A549 (cell line): ENCODE measurements around the gene AP3S2.

Experiments
- CHD2 ChIP-seq: fragments of 150-350 bp; IDR thresholded peaks from 2 replicates; pipeline ENCODE4 v1.6.1; 2014; ENCODE audit warnings: low read length; ENCODE audit not compliant: partially characterized antibody
- HOXA7 ChIP-seq: fragments of 250-450 bp; sonication (Bioruptor Pico); IDR thresholded peaks from 2 replicates; pipeline ENCODE4 v1.5.0; 2020; ENCODE audit warnings: mild to moderate bottlenecking, moderate library complexity
- MAFK ChIP-seq: fragments of 450-650 bp; IDR thresholded peaks from 2 replicates; pipeline ENCODE4 v1.6.1; 2014; ENCODE audit not compliant: partially characterized antibody
- POLR2A ChIP-seq: IDR thresholded peaks from 2 replicates; pipeline ENCODE4 v1.6.1; 2012; ENCODE audit warnings: mild to moderate bottlenecking, low read length
- POLR2AphosphoS2 ChIP-seq: conservative IDR thresholded peaks from 2 replicates; pipeline ENCODE4 v1.6.1; 2012; ENCODE audit warnings: low read length, improper control_type of control experiment, inconsistent platforms
- RARB ChIP-seq: fragments of 250-450 bp; sonication (Bioruptor Pico); IDR thresholded peaks from 2 replicates; pipeline ENCODE4 v1.8.0; 2021; ENCODE audit warnings: mild to moderate bottlenecking, moderate library complexity
- RCOR1 ChIP-seq: fragments of 150-350 bp; IDR thresholded peaks from 2 replicates; pipeline ENCODE4 v1.6.1; 2014; ENCODE audit warnings: antibody characterized with exemption, low read length, low read depth
- TF ChIP-seq, protein P1 (sequence below): fragments of >200 bp; sonication (Bioruptor Twin); formaldehyde crosslinking; IDR thresholded peaks from 3 replicates; pipeline ENCODE4 v1.5.1; 2016
- TF ChIP-seq, protein P2 (sequence below): IDR thresholded peaks from 2 replicates; pipeline ENCODE4 v1.6.1; 2012
- TF ChIP-seq, protein P3 (sequence below): IDR thresholded peaks from 2 replicates; pipeline ENCODE4 v1.6.1; 2012

DNA sequence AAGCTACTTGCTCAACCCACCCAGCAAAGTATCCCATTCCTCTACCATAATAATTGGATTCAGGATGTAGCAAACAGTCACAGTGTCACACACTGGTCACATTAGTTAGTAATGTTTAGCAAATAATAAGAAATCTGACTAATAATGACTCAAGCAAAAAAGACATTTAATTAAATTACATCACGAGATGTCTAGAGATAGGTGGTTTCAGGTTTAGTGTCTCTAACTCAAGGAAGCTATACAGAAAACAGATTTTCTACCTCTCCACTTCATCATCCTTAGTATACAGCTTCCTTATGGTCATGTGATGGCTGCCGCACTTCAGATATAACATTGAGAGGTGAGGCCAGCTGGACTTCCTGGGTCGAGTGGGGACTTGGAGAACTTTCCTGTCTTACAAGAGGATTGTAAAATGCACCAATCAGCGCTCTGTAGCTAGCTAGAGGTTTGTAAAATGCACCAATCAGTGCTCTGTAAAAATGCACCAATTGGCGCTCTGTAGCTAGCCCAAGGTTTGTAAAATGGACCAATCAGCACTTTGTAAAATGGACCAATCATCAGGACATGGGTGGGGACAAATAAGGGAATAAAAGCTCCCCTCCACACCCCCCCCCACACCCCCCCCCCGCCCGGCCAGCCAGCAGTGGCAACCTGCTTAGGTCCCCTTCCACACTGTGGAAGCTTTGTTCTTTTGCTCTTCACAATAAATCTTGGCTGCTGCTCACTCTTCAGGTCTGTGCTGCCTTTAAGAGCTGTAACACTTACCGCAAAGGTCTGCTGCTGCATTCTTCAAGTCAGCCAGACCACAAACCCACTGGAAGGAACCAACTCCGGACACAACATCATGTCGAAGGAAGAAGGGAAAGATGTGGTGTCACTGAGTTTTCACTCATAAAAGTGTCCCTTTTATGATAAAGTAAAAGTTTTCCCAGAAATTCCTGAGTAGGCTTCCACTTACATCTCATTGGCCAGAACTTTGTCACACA, 43.9 kb upstream of the AP3S2 start:
- no peak for TF ChIP-seq POLR2AphosphoS2
- no peak for TF ChIP-seq POLR2A
- no peak for TF ChIP-seq HOXA7 (CRISPR knock-in tag)
- no peak for TF ChIP-seq RARB (CRISPR knock-in tag)
- TF ChIP-seq, protein P1, sequence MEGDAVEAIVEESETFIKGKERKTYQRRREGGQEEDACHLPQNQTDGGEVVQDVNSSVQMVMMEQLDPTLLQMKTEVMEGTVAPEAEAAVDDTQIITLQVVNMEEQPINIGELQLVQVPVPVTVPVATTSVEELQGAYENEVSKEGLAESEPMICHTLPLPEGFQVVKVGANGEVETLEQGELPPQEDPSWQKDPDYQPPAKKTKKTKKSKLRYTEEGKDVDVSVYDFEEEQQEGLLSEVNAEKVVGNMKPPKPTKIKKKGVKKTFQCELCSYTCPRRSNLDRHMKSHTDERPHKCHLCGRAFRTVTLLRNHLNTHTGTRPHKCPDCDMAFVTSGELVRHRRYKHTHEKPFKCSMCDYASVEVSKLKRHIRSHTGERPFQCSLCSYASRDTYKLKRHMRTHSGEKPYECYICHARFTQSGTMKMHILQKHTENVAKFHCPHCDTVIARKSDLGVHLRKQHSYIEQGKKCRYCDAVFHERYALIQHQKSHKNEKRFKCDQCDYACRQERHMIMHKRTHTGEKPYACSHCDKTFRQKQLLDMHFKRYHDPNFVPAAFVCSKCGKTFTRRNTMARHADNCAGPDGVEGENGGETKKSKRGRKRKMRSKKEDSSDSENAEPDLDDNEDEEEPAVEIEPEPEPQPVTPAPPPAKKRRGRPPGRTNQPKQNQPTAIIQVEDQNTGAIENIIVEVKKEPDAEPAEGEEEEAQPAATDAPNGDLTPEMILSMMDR: no peak
- TF ChIP-seq RCOR1: no peak
- TF ChIP-seq, protein P2, sequence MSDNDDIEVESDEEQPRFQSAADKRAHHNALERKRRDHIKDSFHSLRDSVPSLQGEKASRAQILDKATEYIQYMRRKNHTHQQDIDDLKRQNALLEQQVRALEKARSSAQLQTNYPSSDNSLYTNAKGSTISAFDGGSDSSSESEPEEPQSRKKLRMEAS: no peak
- no peak for TF ChIP-seq CHD2
- peak; percentile 43 for TF ChIP-seq MAFK
- TF ChIP-seq, protein P3, sequence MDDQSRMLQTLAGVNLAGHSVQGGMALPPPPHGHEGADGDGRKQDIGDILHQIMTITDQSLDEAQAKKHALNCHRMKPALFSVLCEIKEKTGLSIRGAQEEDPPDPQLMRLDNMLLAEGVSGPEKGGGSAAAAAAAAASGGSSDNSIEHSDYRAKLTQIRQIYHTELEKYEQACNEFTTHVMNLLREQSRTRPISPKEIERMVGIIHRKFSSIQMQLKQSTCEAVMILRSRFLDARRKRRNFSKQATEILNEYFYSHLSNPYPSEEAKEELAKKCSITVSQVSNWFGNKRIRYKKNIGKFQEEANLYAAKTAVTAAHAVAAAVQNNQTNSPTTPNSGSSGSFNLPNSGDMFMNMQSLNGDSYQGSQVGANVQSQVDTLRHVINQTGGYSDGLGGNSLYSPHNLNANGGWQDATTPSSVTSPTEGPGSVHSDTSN: no peak
